Measurements from ENCODE around the gene NUP210L. TPM values are rescaled to one million over a fixed set of nuclear protein-coding genes. Genes with fewer than 3 reads are reported as not detected.

NUP210L gene
- total RNA-seq, 5 donors from 2014 or later (not counting 1 experiment from before 2014, with no cell fraction given) = 0.10 to 0.35 (median 0.18) TPM

GRCh38 chr1:153945131-153945794 is 209.6 kb downstream of the NUP210L start:
- H3K4me1 ChIP-seq (ENCODE audit: control insufficient read depth in 1 of 2, extremely low read depth in 1 of 2, insufficient read depth in 2 of 2, low read length in 2 of 2) = peaks cover 9 to 50% of the 10 kb centered on the region in 2 experiments
- Mint-ChIP-seq H3K4me1 (peaks cover 34 to 46% (median 34%) of the 10 kb centered on the region in 3 donors), H3K4me3 (peak overlapping the region; percentile 91 to 94 (median 92)), H3K9me3 (no peaks in the 10 kb centered on the region), H3K36me3 (peaks cover 19% of the 10 kb centered on the region), H3K27me3 (no peaks in the 10 kb centered on the region), H3K27ac (peak overlapping the region; percentile 90 to 96)
- no peaks in the 10 kb centered on the region for H3K27me3 ChIP-seq (replicated peaks in 1 of 2; ENCODE audit: control insufficient read depth in 2 of 2, extremely low read depth in 1 of 2, insufficient read depth in 2 of 2, low read length in 1 of 2)
- ATAC-seq (replicated peaks in 1 of 4) = peak; percentile 74 to 81 (median 75)
- DNase-seq = peak; percentile 54 to 88 (median 80)
- H3K36me3 ChIP-seq (ENCODE audit: control insufficient read depth in 2 of 2, extremely low read depth in 1 of 2, insufficient read depth in 1 of 2, low read length in 1 of 2) = peaks cover 13 to 67% of the 10 kb centered on the region in 2 donors
- ChIA-PET CTCF (interaction anchor here in 1 of 2 donors (1.1 to 4.3 kb wide), 9 partner anchors 14 to 141 kb away, joined by 4 to 25 read pairs (median 7); partner anchors contain the start of genes CREB3L4, CRTC2, GATAD2B and JTB), POLR2A (interaction anchor here (0.6 to 2.6 kb wide), 9 partner anchors 13 to 207 kb away, joined by 3 to 8 read pairs (median 3); partner anchors contain the start of genes CRTC2 (in 1 of the 2) and GATAD2B (in 1 of the 2))
- WGBS (ENCODE audit: insufficient coverage) = 0% methylated on average over 12 of the region's 12 CpGs
- peak overlapping the region; percentile 70 to 83 for H3K4me3 ChIP-seq (ENCODE audit: control insufficient read depth in 1 of 2, extremely low read depth in 1 of 2, low read length in 1 of 2)
- H3K9me3 ChIP-seq = no peaks in the 10 kb centered on the region
- peak overlapping the region; percentile 84 for H3K27ac ChIP-seq (ENCODE audit: low read length)

- no peaks in the 10 kb centered on the region for H3K9me3 ChIP-seq
- H3K4me3 ChIP-seq (ENCODE audit: control insufficient read depth in 1 of 2, extremely low read depth in 1 of 2, low read length in 1 of 2) = peak overlapping the region; percentile 70 to 83
- H3K27me3 ChIP-seq (replicated peaks in 1 of 2; ENCODE audit: control insufficient read depth in 2 of 2, extremely low read depth in 1 of 2, insufficient read depth in 2 of 2, low read length in 1 of 2) = no peaks in the 10 kb centered on the region
- H3K9me3 Mint-ChIP-seq = no peaks in the 10 kb centered on the region
- peaks cover 35 to 50% (median 36%) of the 10 kb centered on the region in 3 donors for H3K4me1 Mint-ChIP-seq
- DNase-seq (no peak), ATAC-seq (replicated peaks in 1 of 4) (no peak)
- H3K27ac Mint-ChIP-seq = peak overlapping the region; percentile 90 to 96
- ChIA-PET CTCF (interaction anchor here in 1 of 2 donors (1.1 to 4.3 kb wide), 8 partner anchors 14 to 140 kb away, joined by 4 to 25 read pairs (median 7); partner anchors contain the start of genes CREB3L4, CRTC2, GATAD2B and JTB), POLR2A (interaction anchor here (0.6 to 2.6 kb wide), 9 partner anchors 13 to 208 kb away, joined by 3 to 8 read pairs (median 3); partner anchors contain the start of genes CRTC2 (in 1 of the 2) and GATAD2B (in 1 of the 2))
- peaks cover 21% of the 10 kb centered on the region for H3K36me3 Mint-ChIP-seq
- peaks cover 13 to 67% of the 10 kb centered on the region in 2 donors for H3K36me3 ChIP-seq (ENCODE audit: control insufficient read depth in 2 of 2, extremely low read depth in 1 of 2, insufficient read depth in 1 of 2, low read length in 1 of 2)
- H3K27me3 Mint-ChIP-seq = no peaks in the 10 kb centered on the region
- WGBS (ENCODE audit: insufficient coverage) = 0% methylated on average over 3 of the region's 3 CpGs
- peaks cover 9 to 50% of the 10 kb centered on the region in 2 experiments for H3K4me1 ChIP-seq (ENCODE audit: control insufficient read depth in 1 of 2, extremely low read depth in 1 of 2, insufficient read depth in 2 of 2, low read length in 2 of 2)
- H3K4me3 Mint-ChIP-seq = peak overlapping the region; percentile 91 to 94 (median 92)
- H3K27ac ChIP-seq (ENCODE audit: low read length) = peak overlapping the region; percentile 84
These were observed 210.1 kb downstream of the NUP210L start for GRCh38 chr1:153944827-153945117.

GRCh38 chr1:153944005-153944826 is 210.7 kb downstream of the NUP210L start:
- Histone ChIP-seq H3K9me3 (no peaks in the 10 kb centered on the region), H3K27me3 (replicated peaks in 1 of 2; ENCODE audit: control insufficient read depth in 2 of 2, extremely low read depth in 1 of 2, insufficient read depth in 2 of 2, low read length in 1 of 2) (no peaks in the 10 kb centered on the region), H3K4me3 (ENCODE audit: control insufficient read depth in 1 of 2, extremely low read depth in 1 of 2, low read length in 1 of 2) (peak overlapping the region; percentile 70 to 83), H3K27ac (ENCODE audit: low read length) (peak overlapping the region; percentile 84), H3K4me1 (ENCODE audit: control insufficient read depth in 1 of 2, extremely low read depth in 1 of 2, insufficient read depth in 2 of 2, low read length in 2 of 2) (peaks cover 9 to 50% of the 10 kb centered on the region in 2 experiments), H3K36me3 (ENCODE audit: control insufficient read depth in 2 of 2, extremely low read depth in 1 of 2, insufficient read depth in 1 of 2, low read length in 1 of 2) (peaks cover 14 to 68% of the 10 kb centered on the region in 2 donors)
- 95% methylated on average over 6 of the region's 15 CpGs for WGBS (ENCODE audit: insufficient coverage)
- Mint-ChIP-seq H3K4me1 (peaks cover 35 to 53% (median 38%) of the 10 kb centered on the region in 3 donors), H3K27me3 (no peaks in the 10 kb centered on the region), H3K27ac (peak overlapping the region; percentile 90 to 96), H3K36me3 (peaks cover 27% of the 10 kb centered on the region), H3K9me3 (no peaks in the 10 kb centered on the region), H3K4me3 (peak overlapping the region; percentile 91 to 94 (median 92))
- ChIA-PET POLR2A (interaction anchor here (0.6 to 2.6 kb wide), 9 partner anchors 14 to 441 kb away, joined by 3 to 8 read pairs (median 3); partner anchors contain the start of gene GATAD2B (in 1 of the 2)), CTCF (interaction anchor here (0.6 to 4.3 kb wide), 11 partner anchors 15 to 214 kb away, joined by 3 to 25 read pairs (median 6); partner anchors contain the start of genes CREB3L4 (in 1 of the 2), CRTC2 (in 1 of the 2), GATAD2B (in 1 of the 2) and JTB (in 1 of the 2))
- ATAC-seq (replicated peaks in 1 of 4) (no peak), DNase-seq (peak in 1 of 35 experiments; percentile 40)

- ATAC-seq (replicated peaks in 1 of 4) (no peak), DNase-seq (no peak)
- WGBS (ENCODE audit: insufficient coverage) = 100% methylated on average over 4 of the region's 11 CpGs
- Mint-ChIP-seq H3K27me3 (no peaks in the 10 kb centered on the region), H3K4me3 (peak overlapping the region in 1 of 3 donors; percentile 91), H3K4me1 (peaks cover 35 to 54% (median 39%) of the 10 kb centered on the region in 3 donors), H3K36me3 (peaks cover 27% of the 10 kb centered on the region), H3K9me3 (no peaks in the 10 kb centered on the region), H3K27ac (peak overlapping the region; percentile 52 to 66)
- Histone ChIP-seq H3K4me1 (ENCODE audit: control insufficient read depth in 1 of 2, extremely low read depth in 1 of 2, insufficient read depth in 2 of 2, low read length in 2 of 2) (peaks cover 9 to 50% of the 10 kb centered on the region in 2 experiments), H3K36me3 (ENCODE audit: control insufficient read depth in 2 of 2, extremely low read depth in 1 of 2, insufficient read depth in 1 of 2, low read length in 1 of 2) (peaks cover 11 to 63% of the 10 kb centered on the region in 2 donors), H3K27ac (ENCODE audit: low read length) (peak overlapping the region; percentile 45), H3K4me3 (ENCODE audit: control insufficient read depth in 1 of 2, extremely low read depth in 1 of 2, low read length in 1 of 2) (no peak overlapping the region), H3K27me3 (replicated peaks in 1 of 2; ENCODE audit: control insufficient read depth in 2 of 2, extremely low read depth in 1 of 2, insufficient read depth in 2 of 2, low read length in 1 of 2) (no peaks in the 10 kb centered on the region), H3K9me3 (no peaks in the 10 kb centered on the region)
- POLR2A ChIA-PET = interaction anchor here (0.5 to 1.1 kb wide), 5 partner anchors 19 to 106 kb away, joined by 3 to 13 read pairs (median 6); no protein-coding TSS in a partner anchor
- CTCF ChIA-PET = interaction anchor here (0.7 to 4.3 kb wide), 2 partner anchors 19 to 22 kb away, joined by 3 to 25 read pairs; partner anchors contain the start of gene GATAD2B (in 1 of the 2)
These were observed 211.9 kb downstream of the NUP210L start for GRCh38 chr1:153942766-153943549.

Data from T-cell (primary cell).